Measurements from ENCODE around the gene ZNF134.

The ZNF134 gene

GRCh38 chr19:57613941-57614743 lies at the start of gene ZNF134:
Gene ZNF134, plus strand, starts transcription at chr19:57614242. Its CDS starts 5,227 bp downstream, at chr19:57619469.
- Mint-ChIP-seq H3K36me3 (peaks cover 53% of the 10 kb centered on the region), H3K4me3 (peak within 1 kb of the TSS; percentile 90), H3K27ac (peak within 1 kb of the TSS; percentile 81), H3K9me3 (peaks cover 43% of the 10 kb centered on the region), H3K4me1 (peaks cover 38% of the 10 kb centered on the region)
- DNase-seq (ENCODE audit: low spot score in 2 of 2) (peak; percentile 63 to 90), ATAC-seq (peak; percentile 100)

GRCh38 chr19:57566396-57567265 lies 47.4 kb upstream of the ZNF134 start:
- Mint-ChIP-seq H3K4me1 (no peaks in the 10 kb centered on the region), H3K9me3 (peaks cover 29% of the 10 kb centered on the region), H3K27ac (no peak overlapping the region), H3K36me3 (no peaks in the 10 kb centered on the region), H3K4me3 (no peak overlapping the region)
- DNase-seq (ENCODE audit: low spot score in 2 of 2) (no peak), ATAC-seq (no peak)

DNA sequence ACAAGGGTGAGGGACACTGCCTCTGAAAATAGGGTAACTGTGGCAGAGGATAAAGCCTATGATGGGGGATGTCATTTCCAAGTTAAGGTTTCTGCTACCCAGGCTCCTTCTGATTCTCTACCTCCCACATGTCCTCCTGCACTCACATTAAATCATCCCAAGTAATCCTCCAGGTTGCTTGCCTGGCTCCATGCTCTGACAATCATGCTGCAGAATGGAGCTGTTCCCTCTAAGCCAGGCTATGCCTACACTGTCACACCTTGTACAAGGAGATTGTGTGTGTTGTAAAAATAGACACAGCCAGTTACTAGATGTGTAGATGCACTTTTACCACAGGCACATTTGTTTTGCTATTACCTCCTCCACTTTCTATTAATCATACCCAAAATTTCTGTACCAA lies 43.3 kb upstream of the ZNF134 start:
- H3K4me1 Mint-ChIP-seq, result no peaks in the 10 kb centered on the region

DNA sequence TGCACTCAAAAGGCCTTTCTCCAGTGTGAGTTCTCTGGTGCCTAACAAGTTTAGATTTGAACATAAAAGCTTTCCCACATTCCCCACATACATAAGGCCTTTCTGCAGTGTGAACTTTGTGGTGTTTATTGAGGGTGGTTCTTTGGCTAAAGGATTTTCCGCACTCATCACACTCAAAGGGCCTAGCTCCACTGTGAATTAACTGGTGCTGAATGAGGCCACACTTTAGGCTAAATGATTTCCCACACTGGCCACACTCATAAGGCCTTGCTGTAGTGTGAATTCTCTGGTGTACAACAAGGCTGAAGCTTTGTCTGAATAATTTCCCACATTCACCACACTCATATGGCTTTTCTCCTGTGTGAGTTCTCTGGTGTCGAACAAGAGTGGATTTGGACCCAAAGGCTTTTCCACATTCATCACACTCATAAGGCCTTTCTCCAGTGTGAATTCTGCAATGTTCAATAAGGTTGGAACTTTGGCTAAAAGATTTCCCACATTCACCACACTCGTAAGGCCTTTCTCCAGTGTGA lies 41.6 kb upstream of the ZNF134 start:
- no peak overlapping the region for H3K27ac Mint-ChIP-seq
- H3K4me3 Mint-ChIP-seq, result no peak overlapping the region
- no peak for ATAC-seq
- peaks cover 13% of the 10 kb centered on the region for H3K4me1 Mint-ChIP-seq
- no peak for DNase-seq (ENCODE audit: low spot score in 2 of 2)
- H3K36me3 Mint-ChIP-seq, result peaks cover 39% of the 10 kb centered on the region
- H3K9me3 Mint-ChIP-seq, result peaks cover 35% of the 10 kb centered on the region

More for the DNA sequence above, 43.3 kb upstream of the ZNF134 start:
- Mint-ChIP-seq H3K36me3 (peaks cover 25% of the 10 kb centered on the region), H3K9me3 (peaks cover 29% of the 10 kb centered on the region), H3K27ac (no peak overlapping the region), H3K4me3 (no peak overlapping the region)
- ATAC-seq (no peak), DNase-seq (ENCODE audit: low spot score in 2 of 2) (no peak)

DNA sequence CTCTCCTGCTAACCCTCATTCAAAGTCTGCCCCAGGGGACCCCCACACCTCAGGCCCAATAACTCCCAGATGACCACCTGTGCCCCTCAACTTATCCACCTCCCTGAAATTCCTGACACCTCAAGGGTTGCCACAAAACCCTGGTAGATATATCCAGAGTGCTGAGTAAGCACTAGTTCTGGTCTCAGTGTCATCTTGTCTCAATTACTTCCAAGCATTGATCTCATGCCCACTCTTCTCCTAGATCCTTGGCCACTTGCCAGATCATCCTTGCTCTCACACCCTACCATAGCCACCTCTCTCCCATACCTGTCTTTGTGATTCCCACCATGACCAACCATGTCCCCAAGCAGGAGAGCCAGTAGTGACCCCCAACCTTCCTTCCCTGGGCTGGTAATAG lies 37.4 kb upstream of the ZNF134 start:
- peaks cover 25% of the 10 kb centered on the region for H3K9me3 Mint-ChIP-seq
- no peak overlapping the region for H3K4me3 Mint-ChIP-seq
- no peak overlapping the region for H3K27ac Mint-ChIP-seq
- peaks cover 27% of the 10 kb centered on the region for H3K4me1 Mint-ChIP-seq
- ATAC-seq (no peak), DNase-seq (ENCODE audit: low spot score in 2 of 2) (no peak)
- peaks cover 39% of the 10 kb centered on the region for H3K36me3 Mint-ChIP-seq

DNA sequence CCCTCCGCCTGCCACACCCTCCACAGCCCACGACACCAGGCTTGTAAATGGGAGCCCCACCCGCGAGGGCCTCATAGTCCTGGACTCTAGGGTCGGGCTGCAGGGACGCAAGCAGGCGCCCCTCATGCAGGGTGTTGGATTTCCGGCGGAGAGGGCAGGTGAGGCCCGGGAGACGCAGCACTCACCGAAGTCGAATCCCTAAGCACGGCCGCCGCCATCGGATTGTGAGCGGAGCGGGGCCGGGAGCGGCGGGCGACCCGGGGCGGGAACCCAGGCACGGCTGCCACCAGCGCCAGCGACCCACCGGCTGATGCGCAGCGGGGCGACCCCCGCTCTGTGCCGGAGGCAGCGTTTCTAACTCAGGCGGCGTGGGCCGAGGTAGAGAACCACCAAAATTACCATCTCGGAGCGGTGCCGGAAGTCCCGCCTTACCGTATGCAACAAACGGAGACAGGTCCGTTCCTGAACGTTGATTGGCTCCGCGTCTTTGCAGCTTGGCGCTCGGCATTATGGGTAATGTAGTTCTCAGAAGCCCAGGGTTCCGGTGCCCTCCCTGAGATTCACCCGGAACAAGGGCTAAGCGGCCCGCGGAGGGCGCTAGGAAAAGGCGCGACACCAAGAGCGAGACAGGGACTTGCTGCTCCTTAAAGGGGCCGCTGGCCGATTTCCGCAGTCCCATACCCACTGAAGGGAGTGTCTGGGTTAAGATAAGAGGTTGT lies 35.4 kb upstream of the ZNF134 start, which contains the start of gene ZNF416:
TSS of gene ZNF416 (minus strand) at position 425 of the 719 bp plus-strand sequence. CDS start at position 218, 207 bp downstream.
- DNase-seq (ENCODE audit: low spot score in 2 of 2) (peak; percentile 78 to 94), ATAC-seq (peak; percentile 99)
- peaks cover 35% of the 10 kb centered on the region for H3K36me3 Mint-ChIP-seq
- peak within 1 kb of the TSS; percentile 75 for H3K4me3 Mint-ChIP-seq
- peaks cover 30% of the 10 kb centered on the region for H3K9me3 Mint-ChIP-seq
- peak within 1 kb of the TSS; percentile 89 for H3K27ac Mint-ChIP-seq
- peaks cover 29% of the 10 kb centered on the region for H3K4me1 Mint-ChIP-seq

DNA sequence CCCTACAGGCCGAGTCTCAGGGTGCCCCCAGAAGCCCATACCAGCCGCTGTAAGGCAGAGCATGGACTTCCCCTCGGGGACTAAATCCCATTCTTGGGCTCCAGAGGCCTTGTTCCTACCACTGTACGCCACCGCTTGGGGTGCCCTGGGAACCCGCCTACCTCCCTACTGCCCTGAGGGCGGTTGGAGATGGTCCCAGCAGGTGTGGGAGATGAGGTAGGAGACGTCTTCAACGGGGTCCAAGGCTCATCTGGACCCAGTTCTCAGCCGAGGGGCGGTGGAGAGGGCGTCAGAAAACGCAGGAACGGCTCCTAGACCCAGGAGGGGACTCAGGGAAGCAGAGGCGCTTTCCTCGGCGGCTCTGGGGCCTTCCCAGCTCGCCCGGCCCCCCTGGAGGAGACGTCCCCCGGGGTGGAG lies 30.9 kb upstream of the ZNF134 start:
- DNase-seq (ENCODE audit: low spot score in 2 of 2) (no peak), ATAC-seq (no peak)
- peak overlapping the region; percentile 82 for H3K4me3 Mint-ChIP-seq
- peaks cover 16% of the 10 kb centered on the region for H3K4me1 Mint-ChIP-seq
- peaks cover 22% of the 10 kb centered on the region for H3K9me3 Mint-ChIP-seq
- no peak overlapping the region for H3K27ac Mint-ChIP-seq
- peaks cover 6% of the 10 kb centered on the region for H3K36me3 Mint-ChIP-seq

GRCh38 chr19:57583521-57584416 lies 30.3 kb upstream of the ZNF134 start, which contains the start of gene ZIK1:
Gene ZIK1, plus strand, starts transcription at chr19:57584145. Its CDS starts 212 bp downstream, at chr19:57584357.
- peak; percentile 36 to 75 for DNase-seq (ENCODE audit: low spot score in 2 of 2)
- ATAC-seq, result peak; percentile 88
- H3K4me1 Mint-ChIP-seq, result peaks cover 13% of the 10 kb centered on the region
- peaks cover 6% of the 10 kb centered on the region for H3K36me3 Mint-ChIP-seq
- peaks cover 26% of the 10 kb centered on the region for H3K9me3 Mint-ChIP-seq
- peak within 1 kb of the TSS; percentile 76 for H3K27ac Mint-ChIP-seq
- H3K4me3 Mint-ChIP-seq, result peak within 1 kb of the TSS; percentile 82

DNA sequence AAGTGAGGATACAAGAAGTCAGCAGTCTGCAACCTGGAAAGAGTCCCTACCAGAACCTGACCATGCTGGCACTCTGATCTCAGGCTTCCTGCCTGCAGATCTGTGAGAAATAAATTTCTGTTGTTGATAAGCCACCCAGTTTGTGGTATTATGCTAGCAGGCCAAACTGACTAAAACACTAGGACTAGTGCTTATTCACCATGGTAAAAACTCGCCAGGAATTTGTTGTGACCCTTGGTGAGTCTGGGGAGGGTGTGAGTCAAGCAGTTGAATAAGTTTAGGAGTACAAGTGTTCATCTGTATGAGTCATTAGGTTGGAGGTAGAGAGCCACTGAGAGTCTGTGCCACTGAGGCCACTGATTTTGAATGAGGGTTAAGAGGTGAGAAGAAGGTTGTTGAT lies 26.5 kb upstream of the ZNF134 start:
- ATAC-seq (no peak), DNase-seq (ENCODE audit: low spot score in 2 of 2) (no peak)
- Mint-ChIP-seq H3K27ac (no peak overlapping the region), H3K4me1 (peaks cover 9% of the 10 kb centered on the region), H3K36me3 (peaks cover 6% of the 10 kb centered on the region), H3K9me3 (peaks cover 28% of the 10 kb centered on the region), H3K4me3 (no peak overlapping the region)

DNA sequence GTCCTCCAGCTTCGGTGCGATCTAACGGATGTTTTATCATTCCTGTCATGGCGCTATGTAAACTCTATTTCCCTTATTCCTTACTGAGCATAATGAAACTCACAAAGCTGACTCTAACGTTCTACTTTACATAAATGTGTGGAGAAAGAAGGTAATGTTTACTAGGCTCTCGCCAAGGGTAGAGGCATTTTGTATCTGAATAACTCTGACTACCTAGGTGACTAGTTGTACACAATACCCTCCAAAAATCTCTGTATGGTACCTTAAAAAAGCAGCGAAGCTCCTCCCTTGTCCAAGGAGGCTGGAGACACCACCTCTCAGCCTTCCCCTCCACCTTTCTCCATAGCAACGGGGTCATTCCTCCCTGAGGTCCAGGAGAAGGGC lies 14.7 kb upstream of the ZNF134 start:
- DNase-seq (ENCODE audit: low spot score in 2 of 2), result no peak
- Mint-ChIP-seq H3K9me3 (peaks cover 28% of the 10 kb centered on the region), H3K27ac (peak overlapping the region; percentile 54), H3K4me3 (peak overlapping the region; percentile 74), H3K4me1 (peaks cover 15% of the 10 kb centered on the region), H3K36me3 (peaks cover 14% of the 10 kb centered on the region)
- ATAC-seq, result peak; percentile 47

GRCh38 chr19:57599761-57600383 lies 14.2 kb upstream of the ZNF134 start, which contains the start of gene ZNF530:
Gene ZNF530, plus strand, starts transcription at chr19:57599885. Its CDS starts 4,461 bp downstream, at chr19:57604346.
- H3K36me3 Mint-ChIP-seq, result peaks cover 19% of the 10 kb centered on the region
- DNase-seq (ENCODE audit: low spot score in 2 of 2) (peak; percentile 83 to 91), ATAC-seq (peak; percentile 98)
- H3K4me1 Mint-ChIP-seq, result peaks cover 15% of the 10 kb centered on the region
- peak within 1 kb of the TSS; percentile 74 for H3K4me3 Mint-ChIP-seq
- peak within 1 kb of the TSS; percentile 54 for H3K27ac Mint-ChIP-seq
- peaks cover 33% of the 10 kb centered on the region for H3K9me3 Mint-ChIP-seq

GRCh38 chr19:57606931-57607330 lies 7.1 kb upstream of the ZNF134 start:
- H3K36me3 Mint-ChIP-seq, result peaks cover 40% of the 10 kb centered on the region
- peaks cover 32% of the 10 kb centered on the region for H3K9me3 Mint-ChIP-seq
- H3K4me1 Mint-ChIP-seq, result no peaks in the 10 kb centered on the region
- no peak overlapping the region for H3K4me3 Mint-ChIP-seq
- DNase-seq (ENCODE audit: low spot score in 2 of 2), result no peak
- no peak overlapping the region for H3K27ac Mint-ChIP-seq
- no peak for ATAC-seq

DNA sequence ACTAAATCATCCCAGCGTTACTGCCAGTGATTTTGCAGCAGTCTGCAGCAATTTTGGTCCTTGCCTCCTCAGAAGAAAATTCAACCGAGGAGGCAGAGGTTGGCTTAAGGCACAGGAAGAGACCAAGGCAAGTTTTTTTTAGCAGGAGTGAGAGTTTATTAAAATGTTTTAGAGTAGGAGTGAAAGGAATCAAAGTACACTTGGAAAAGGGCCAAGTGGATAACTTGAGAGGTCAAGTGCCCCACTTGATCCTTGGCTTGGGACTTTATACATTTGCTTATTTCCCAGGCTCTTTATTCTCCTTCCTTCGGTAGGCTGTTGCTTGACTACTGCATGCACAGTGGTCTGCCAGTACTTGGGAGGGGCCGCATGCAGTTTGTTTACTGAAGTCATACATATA lies 2.9 kb upstream of the ZNF134 start:
- Mint-ChIP-seq H3K4me1 (peaks cover 23% of the 10 kb centered on the region), H3K27ac (no peak overlapping the region), H3K36me3 (peaks cover 33% of the 10 kb centered on the region), H3K9me3 (peaks cover 28% of the 10 kb centered on the region), H3K4me3 (no peak overlapping the region)
- DNase-seq (ENCODE audit: low spot score in 2 of 2), result no peak
- ATAC-seq, result no peak
